Thoracic aorta (tissue), 2 donors: ENCODE measurements around the gene DXO. TPM values are rescaled to one million over a fixed set of nuclear protein-coding genes. Genes with fewer than 3 reads are reported as not detected.

Experiments
- ATAC-seq: fragments of 150-250 bp; one replicate; pipeline ENCODE4 v1.8.0; 2017; ENCODE audit warnings: low read depth; ENCODE audit not compliant: insufficient number of reproducible peaks, low FRiP score
- DNase-seq: peaks from one replicate; pipeline ENCODE4 v3.0.0-alpha.2; 2020; ENCODE audit warnings: low spot score
- H3K27ac ChIP-seq, 2 donors: fragments of 200-600 bp; sonication (generic); 1 replicate in 1 of 2; 2 replicates in 1 of 2; pipeline ENCODE4 v1.5.1; 2016; ENCODE audit warnings: mild to moderate bottlenecking in 2 of 2, moderate library complexity in 2 of 2
- H3K27me3 ChIP-seq: fragments of 200-600 bp; sonication (generic); replicated peaks from 2 replicates; pipeline ENCODE4 v1.6.0; 2016; ENCODE audit warnings: mild to moderate bottlenecking; ENCODE audit not compliant: insufficient read depth
- H3K36me3 ChIP-seq: fragments of 200-600 bp; sonication (generic); one replicate; pipeline ENCODE4 v1.5.1; 2016
- H3K4me1 ChIP-seq, 2 donors: fragments of 200-600 bp; sonication (generic); 1 replicate in 1 of 2; 2 replicates in 1 of 2; pipeline versions ENCODE4 v1.5.1 to v1.6.0; 2016; ENCODE audit warnings: low read depth in 2 of 2, mild to moderate bottlenecking in 1 of 2; ENCODE audit not compliant: control insufficient read depth in 1 of 2
- H3K4me3 ChIP-seq: fragments of 200-600 bp; sonication (generic); 2 replicates; pipeline ENCODE4 v1.5.1; 2016; ENCODE audit warnings: mild to moderate bottlenecking
- H3K9me3 ChIP-seq: fragments of 200-600 bp; sonication (generic); 2 replicates; pipeline ENCODE4 v1.5.1; 2016
- total RNA-seq, 2 donors: library from RNA; depleted of rRNA; stranded (reverse); fragments of >200 nt; gene quantifications; one replicate each; pipeline versions ENCODE4 v1.1.0 to v1.2.3, GENCODE V29; 2016
- TF ChIP-seq, protein P1 (sequence below): fragments of 200-600 bp; sonication (generic); IDR thresholded peaks from one replicate; pipeline ENCODE4 v1.5.1; 2019; ENCODE audit warnings: antibody characterized with exemption

The DXO gene
- total RNA-seq, 2 donors from 2014 or later: 14.1 to 45.4 TPM

DNA sequence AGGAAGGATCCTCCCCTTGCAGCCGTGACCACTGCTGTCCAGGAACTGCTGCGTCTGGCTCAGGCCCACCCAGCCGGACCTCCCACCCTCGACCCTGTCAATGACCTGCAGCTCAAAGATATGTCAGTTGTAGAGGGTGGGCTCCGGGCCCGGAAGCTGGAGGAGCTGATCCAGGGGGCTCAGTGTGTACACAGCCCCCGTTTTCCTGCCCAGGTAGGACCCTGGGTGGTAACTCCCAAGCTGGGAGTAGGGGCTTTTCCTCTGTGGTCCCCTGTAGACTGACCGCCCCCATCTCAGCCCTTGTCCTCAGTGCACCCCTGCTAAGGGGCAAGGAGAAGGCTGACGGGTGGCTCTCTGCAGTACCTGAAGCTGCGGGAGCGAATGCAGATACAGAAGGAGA, 3.6 kb downstream of the DXO start:
- Histone ChIP-seq H3K9me3 (no peaks in the 10 kb centered on the region), H3K4me3 (no peak overlapping the region), H3K4me1 (peaks cover 15 to 29% of the 10 kb centered on the region in 2 donors), H3K27ac (no peak overlapping the region), H3K27me3 (no peaks in the 10 kb centered on the region), H3K36me3 (peaks cover 53% of the 10 kb centered on the region)
- TF ChIP-seq, protein P1, sequence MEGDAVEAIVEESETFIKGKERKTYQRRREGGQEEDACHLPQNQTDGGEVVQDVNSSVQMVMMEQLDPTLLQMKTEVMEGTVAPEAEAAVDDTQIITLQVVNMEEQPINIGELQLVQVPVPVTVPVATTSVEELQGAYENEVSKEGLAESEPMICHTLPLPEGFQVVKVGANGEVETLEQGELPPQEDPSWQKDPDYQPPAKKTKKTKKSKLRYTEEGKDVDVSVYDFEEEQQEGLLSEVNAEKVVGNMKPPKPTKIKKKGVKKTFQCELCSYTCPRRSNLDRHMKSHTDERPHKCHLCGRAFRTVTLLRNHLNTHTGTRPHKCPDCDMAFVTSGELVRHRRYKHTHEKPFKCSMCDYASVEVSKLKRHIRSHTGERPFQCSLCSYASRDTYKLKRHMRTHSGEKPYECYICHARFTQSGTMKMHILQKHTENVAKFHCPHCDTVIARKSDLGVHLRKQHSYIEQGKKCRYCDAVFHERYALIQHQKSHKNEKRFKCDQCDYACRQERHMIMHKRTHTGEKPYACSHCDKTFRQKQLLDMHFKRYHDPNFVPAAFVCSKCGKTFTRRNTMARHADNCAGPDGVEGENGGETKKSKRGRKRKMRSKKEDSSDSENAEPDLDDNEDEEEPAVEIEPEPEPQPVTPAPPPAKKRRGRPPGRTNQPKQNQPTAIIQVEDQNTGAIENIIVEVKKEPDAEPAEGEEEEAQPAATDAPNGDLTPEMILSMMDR: no peak
- DNase-seq (no peak), ATAC-seq (no peak)

DNA sequence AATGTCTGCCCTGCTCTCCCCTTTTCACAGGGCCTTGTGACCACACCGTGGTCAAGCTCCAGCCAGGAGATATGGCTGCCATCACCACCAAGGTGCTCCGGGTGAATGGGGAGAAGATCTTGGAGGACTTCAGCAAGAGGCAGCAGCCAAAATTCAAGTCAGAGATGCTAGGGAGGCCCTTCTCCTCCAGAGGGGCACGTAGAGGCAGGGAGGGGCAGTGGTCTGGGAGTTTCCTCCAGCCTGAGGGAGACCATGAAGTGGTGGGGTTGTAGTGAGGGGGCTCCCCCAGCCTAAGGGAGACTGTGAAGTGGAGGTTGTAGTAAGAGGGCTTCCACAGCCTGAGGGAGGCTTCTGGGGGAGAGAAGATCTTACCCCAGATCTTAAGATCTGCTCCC, 4.0 kb downstream of the DXO start:
- no peak overlapping the region for H3K4me3 ChIP-seq
- DNase-seq (no peak), ATAC-seq (no peak)
- no peaks in the 10 kb centered on the region for H3K27me3 ChIP-seq
- TF ChIP-seq, protein P1: no peak
- H3K4me1 ChIP-seq: peaks cover 13 to 25% of the 10 kb centered on the region in 2 donors
- H3K27ac ChIP-seq: no peak overlapping the region
- H3K36me3 ChIP-seq: peaks cover 56% of the 10 kb centered on the region
- no peaks in the 10 kb centered on the region for H3K9me3 ChIP-seq

DNA sequence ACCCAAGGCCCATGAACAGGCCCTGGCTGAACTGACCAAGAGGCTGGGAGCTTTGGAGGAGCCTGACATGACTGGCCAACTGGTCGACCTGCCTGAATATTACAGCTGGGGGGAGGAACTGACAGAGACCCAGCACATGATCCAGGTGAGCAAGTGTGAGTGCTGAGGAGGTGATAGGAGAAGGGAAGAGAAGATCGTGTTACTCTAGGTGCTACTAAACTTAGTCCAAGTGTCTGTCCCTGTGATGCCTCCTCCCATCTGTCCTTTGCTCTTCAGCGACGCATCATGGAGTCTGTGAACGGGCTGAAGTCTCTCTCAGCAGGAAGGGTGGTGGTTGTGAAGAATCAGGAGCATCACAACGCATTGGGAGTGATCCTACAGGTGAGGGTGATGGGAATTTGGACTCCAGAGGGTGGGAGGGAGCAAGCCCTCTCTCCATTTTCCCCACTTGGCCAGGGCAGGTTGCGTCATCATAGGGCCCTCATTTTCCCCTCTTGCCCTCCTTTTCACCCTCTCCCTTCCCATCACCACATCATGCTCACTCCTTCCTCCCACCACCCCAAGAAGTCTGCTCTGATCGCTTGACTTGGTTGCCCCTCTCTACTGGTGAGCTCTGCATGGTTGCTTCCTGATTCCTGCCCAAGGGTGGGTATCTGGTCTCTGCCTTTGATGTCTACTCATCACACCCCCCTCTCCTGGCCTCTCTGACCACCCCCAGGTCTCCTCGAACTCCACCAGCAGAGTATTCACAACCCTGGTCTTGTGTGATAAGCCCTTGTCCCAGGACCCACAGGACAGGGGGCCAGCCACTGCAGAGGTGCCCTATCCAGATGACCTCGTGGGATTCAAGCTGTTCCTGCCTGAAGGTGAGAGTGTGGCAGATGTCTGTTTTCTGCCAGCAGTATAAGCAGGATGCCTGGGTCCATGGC, 4.7 kb downstream of the DXO start:
- no peak for DNase-seq
- Histone ChIP-seq H3K4me3 (no peak overlapping the region), H3K27me3 (no peaks in the 10 kb centered on the region), H3K4me1 (peaks cover 10 to 20% of the 10 kb centered on the region in 2 donors), H3K9me3 (no peaks in the 10 kb centered on the region), H3K27ac (no peak overlapping the region), H3K36me3 (peaks cover 62% of the 10 kb centered on the region)
- ATAC-seq: no peak
- TF ChIP-seq, protein P1: no peak

DNA sequence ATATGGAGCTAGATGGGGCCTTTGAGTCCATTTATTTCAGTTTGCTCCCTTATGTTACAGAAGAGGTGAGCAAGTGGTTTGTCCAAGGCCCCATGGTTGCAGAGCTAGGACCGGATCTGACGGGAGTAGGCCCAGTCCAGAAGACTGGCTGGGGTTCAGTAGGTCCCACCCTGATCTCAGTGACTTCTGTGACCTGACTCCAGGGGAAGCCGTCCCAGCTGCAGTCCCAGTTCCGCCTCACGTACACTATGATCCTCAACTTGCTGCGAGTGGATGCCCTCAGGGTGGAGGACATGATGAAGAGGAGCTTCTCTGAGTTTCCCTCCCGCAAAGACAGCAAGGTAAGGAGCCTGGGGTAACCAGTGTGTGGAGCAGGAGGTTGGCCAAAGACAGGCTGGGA, 5.4 kb downstream of the DXO start:
- no peaks in the 10 kb centered on the region for H3K27me3 ChIP-seq
- ATAC-seq (no peak), DNase-seq (no peak)
- H3K4me1 ChIP-seq: peaks cover 10 to 19% of the 10 kb centered on the region in 2 donors
- no peak overlapping the region for H3K27ac ChIP-seq
- H3K4me3 ChIP-seq: no peak overlapping the region
- no peaks in the 10 kb centered on the region for H3K9me3 ChIP-seq
- peaks cover 68% of the 10 kb centered on the region for H3K36me3 ChIP-seq
- TF ChIP-seq, protein P1: no peak

DNA sequence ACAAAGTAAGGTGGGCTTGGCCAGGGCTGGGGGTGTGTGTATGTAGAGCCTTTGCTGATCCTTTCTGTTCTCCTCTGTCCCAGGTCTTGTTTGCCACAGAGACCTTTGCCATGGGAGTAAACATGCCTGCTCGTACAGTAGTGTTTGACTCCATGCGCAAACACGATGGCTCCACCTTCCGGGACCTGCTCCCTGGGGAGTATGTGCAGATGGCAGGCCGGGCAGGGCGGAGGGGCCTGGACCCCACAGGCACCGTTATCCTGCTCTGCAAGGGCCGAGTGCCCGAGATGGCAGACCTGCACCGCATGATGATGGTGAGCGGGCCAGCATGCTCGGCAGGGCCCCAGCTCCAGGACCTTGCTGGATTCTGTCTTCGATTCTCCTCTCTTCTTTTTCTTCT, 6.2 kb downstream of the DXO start:
- DNase-seq (no peak), ATAC-seq (no peak)
- Histone ChIP-seq H3K36me3 (peaks cover 74% of the 10 kb centered on the region), H3K27me3 (no peaks in the 10 kb centered on the region), H3K4me3 (no peak overlapping the region), H3K9me3 (no peaks in the 10 kb centered on the region), H3K27ac (no peak overlapping the region), H3K4me1 (peaks cover 4 to 11% of the 10 kb centered on the region in 2 donors)
- TF ChIP-seq, protein P1: no peak
